Stimulated activated CD4-positive, alpha-beta T cell treated with anti-CD3 and anti-CD28 coated beads, TNF-alpha, amount 100 ng/mL, for 24 hours (primary cell): ENCODE results near the gene ARFGEF2.
"Not testable (repeated sequence)": the region's sequence is repeated elsewhere in the genome, so short reads cannot be mapped to it uniquely, and the experiment has no call there.

Experiments
- DNase-seq, 3 experiments: peaks; one replicate each; pipeline ENCODE4 v3.0.0-alpha.2; 2020; ENCODE audit warnings: low read depth in 3 of 3

Gene ARFGEF2

DNA sequence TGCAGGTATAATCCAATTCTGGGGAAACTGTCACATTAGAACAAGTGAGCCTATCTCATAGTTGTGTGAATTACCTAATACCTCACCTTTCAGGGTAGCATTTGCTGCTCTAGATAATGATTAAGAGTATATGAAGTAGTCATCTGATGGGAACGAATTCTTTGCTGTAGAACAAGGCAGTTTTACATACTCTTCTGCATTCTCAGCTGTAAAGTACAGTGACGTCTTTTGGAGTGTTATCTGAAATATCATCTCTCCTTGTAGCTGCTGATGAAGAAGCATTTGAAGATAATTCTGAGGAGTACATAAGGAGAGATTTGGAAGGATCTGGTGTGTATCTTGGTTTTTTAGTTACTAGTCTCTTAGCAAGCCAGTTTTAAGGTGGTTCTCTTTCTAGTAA lies 153.0 kb downstream of the ARFGEF2 start:
- DNase-seq, result no peak

DNA sequence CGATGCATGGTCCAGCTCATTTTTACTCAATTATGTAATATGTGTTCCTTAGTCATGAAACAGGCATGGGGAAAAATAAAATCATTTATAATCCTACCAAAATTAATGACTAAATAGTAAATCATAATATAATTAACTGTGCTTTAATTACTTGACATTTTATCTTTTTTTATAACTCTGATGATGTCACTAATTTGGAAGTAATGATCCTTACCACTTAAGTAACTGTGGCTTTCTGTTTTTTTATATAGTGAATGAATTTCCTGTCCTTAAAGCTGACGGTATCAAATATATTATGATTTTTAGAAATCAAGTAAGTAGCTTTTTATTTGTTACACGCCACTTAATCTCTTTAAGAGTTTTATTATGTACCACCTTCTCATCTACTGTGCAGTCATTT lies 156.8 kb downstream of the ARFGEF2 start:
- no peak for DNase-seq

DNA sequence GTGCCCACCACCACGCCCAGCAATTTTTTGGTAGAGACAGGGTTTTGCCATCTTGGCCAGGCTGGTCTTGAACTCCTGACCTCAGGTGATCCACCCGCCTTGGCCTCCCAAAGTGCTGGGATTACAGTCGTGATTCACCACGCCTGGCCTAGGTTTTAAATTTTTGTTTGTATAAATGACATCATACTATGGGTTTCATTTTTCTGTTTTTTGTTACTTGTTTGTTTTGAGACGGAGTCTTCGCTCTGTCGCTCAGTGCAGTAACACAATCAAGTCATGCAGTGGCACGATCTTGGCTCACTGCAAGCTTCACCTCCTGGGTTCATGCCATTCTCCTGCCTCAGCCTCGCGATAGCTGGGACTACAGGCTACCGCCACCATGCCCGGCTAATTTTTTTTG lies 160.8 kb downstream of the ARFGEF2 start:
- DNase-seq, result not testable (repeated sequence)
